ENCODE measurements around the gene TYMP. TPM values are rescaled to one million over a fixed set of nuclear protein-coding genes. Genes with fewer than 3 reads are reported as not detected.

TYMP gene
- total and polyA plus RNA-seq, 2 of the 8 experiments (the other 6 are each of a cell fraction or from before 2014, with no cell fraction given): 0.43 to 0.48 TPM

DNA sequence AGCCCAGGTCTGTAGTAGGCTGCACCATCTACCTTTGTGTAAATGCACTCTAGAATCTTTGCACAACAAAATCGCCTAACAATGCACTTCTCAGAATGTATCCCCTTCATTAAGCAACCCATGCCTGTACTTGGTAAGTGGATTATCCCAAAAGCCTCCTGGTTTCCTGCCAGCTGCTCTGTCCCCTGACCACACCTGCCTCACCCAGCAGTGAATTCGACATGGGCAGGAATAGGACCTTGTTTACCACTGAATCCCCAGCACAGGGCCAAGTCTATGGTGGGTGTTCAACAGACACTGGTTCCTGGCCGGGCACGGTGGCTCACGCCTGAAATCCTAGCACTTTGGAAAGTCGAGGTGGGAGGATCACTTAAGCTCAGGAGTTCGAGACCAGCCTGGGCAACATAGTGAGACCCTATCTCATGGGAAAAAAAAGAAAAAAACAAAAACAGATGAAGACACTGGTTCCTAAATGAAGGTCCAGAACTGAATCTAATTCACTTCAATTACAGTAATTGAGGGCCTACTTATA, 38.0 kb upstream of the TYMP start (continued):
- no peak for TF ChIP-seq EZH2 (IDR thresholded peaks at IDR 0.05; ENCODE audit: low read depth, low read length, severe bottlenecking)
